ENCODE data around the gene OPRD1.

DNA sequence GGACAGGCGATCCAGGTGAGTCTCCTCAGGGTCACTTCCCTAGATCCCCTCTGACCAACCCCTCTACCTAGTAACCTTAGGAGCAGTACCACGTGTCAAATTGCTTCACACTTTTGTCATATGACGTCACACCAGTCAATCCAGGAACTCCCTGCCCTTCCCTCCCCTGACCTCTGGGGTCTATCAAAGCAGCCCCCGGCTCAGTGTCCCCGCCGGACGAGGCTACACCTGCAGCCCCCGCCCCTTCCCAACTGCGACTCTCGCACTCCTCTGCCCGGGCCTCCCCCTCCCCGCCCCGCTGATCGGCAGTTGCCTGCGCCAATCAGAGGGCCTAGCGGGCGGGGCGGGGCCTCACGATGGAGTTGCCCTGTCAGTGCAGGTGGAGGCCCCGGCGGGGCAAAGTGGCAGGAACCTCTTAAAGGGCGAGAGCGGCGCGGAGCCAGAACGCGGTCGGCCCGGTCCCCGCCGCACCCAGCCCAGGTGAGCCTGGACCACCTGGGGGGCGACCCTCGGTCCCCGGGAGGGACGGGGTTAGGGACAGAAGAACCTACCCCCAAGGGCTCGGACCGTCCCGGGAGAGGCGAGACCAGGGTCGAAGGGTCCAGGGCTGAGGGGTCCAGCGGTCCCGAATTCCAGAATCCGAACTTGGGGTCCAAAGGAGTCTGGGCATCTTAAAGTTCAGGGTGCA is 74.9 kb downstream of the OPRD1 start:
- TF ChIP-seq, protein P1, sequence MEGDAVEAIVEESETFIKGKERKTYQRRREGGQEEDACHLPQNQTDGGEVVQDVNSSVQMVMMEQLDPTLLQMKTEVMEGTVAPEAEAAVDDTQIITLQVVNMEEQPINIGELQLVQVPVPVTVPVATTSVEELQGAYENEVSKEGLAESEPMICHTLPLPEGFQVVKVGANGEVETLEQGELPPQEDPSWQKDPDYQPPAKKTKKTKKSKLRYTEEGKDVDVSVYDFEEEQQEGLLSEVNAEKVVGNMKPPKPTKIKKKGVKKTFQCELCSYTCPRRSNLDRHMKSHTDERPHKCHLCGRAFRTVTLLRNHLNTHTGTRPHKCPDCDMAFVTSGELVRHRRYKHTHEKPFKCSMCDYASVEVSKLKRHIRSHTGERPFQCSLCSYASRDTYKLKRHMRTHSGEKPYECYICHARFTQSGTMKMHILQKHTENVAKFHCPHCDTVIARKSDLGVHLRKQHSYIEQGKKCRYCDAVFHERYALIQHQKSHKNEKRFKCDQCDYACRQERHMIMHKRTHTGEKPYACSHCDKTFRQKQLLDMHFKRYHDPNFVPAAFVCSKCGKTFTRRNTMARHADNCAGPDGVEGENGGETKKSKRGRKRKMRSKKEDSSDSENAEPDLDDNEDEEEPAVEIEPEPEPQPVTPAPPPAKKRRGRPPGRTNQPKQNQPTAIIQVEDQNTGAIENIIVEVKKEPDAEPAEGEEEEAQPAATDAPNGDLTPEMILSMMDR (IDR thresholded peaks at IDR 0.05) = no peak
- no peak for TF ChIP-seq POLR2A (IDR thresholded peaks at IDR 0.05; ENCODE audit: low read depth)
- no peak for TF ChIP-seq EP300 (IDR thresholded peaks at IDR 0.05)
- peak; percentile 68 to 69 for TF ChIP-seq POLR2AphosphoS5 (IDR thresholded peaks at IDR 0.05)

Measured in esophagus muscularis mucosa (tissue), 4 donors.